Erythroblast (primary cell): ENCODE measurements around the gene SARM1.

Experiments
- GATA1 ChIP-seq: IDR thresholded peaks from 2 replicates; pipeline ENCODE4 v1.6.1; 2011; ENCODE audit warnings: low read depth, mild to moderate bottlenecking, control low read depth, low read length, moderate library complexity
- POLR2A ChIP-seq: IDR thresholded peaks from 2 replicates; pipeline ENCODE4 v1.6.1; 2011; ENCODE audit warnings: mild to moderate bottlenecking, low read length

DNA sequence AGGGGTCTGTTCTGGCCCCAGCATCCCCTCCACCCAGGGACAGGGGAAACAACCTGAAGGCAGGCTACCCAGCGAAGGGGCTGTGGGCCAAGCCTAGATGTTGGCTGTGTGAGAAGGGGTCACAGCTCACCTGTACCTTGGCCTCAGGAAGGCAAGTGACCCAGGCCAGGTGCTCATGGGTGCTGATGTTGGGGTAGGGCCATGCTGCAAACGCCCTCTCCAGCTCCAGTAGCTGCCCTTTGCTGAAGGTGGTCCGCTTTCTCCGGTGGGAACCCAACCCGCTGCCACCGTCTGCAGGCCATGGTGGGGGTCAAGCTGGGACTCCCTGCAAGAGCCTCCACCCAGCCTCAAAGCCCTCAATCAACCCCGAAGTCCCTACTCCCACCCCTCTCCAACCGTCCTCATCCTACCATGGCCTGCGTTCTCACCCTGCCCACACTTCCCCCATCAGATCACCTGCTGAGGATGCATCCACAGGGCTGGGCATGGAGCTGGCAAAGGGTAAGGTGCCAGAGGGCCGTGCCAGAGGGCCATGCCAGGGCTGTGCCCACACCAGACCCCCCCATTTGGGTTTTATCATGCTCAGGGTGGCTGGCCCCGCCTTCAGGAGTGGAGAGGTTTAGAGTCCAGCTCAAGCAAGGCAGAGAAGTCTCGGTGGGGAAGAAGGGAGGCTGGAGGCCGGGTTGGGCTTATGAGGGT is 6.7 kb upstream of the SARM1 start, which contains the start of gene SEBOX:
- TF ChIP-seq POLR2A, result no peak
- TF ChIP-seq GATA1, result no peak
